Endothelial cell of umbilical vein (primary cell): ENCODE results near the gene NEURL2.

ENCODE experiments used
- EZH2 ChIP-seq: IDR thresholded peaks from 2 replicates; pipeline ENCODE4 v1.6.1; 2012; ENCODE audit warnings: borderline replicate concordance, low read depth, mild to moderate bottlenecking, moderate library complexity, low read length, inconsistent platforms; ENCODE audit not compliant: severe bottlenecking
- FOS ChIP-seq: IDR thresholded peaks from 2 replicates; pipeline ENCODE4 v1.6.1; 2011; ENCODE audit warnings: mild to moderate bottlenecking, low read length, moderate library complexity, borderline replicate concordance; ENCODE audit not compliant: insufficient read depth
- GATA2 ChIP-seq: IDR thresholded peaks from 2 replicates; pipeline ENCODE4 v1.7.0; 2011; ENCODE audit warnings: low read depth, mild to moderate bottlenecking, moderate library complexity, mixed read lengths, low read length; ENCODE audit not compliant: insufficient read length, insufficient read depth
- JUN ChIP-seq: IDR thresholded peaks from 2 replicates; pipeline ENCODE4 v1.6.1; 2011; ENCODE audit warnings: borderline replicate concordance, low read depth; ENCODE audit not compliant: insufficient read length, insufficient read depth
- MYC ChIP-seq: IDR thresholded peaks from one replicate; pipeline ENCODE4 v1.6.1; 2011; ENCODE audit warnings: mild to moderate bottlenecking, low read depth, low read length
- POLR2A ChIP-seq: IDR thresholded peaks from 2 replicates; pipeline ENCODE4 v1.6.1; 2012; ENCODE audit warnings: low read depth, mild to moderate bottlenecking, control low read depth, low read length
- POLR2AphosphoS5 ChIP-seq: IDR thresholded peaks from 2 replicates; pipeline ENCODE4 v1.6.1; 2012; ENCODE audit warnings: low read depth, mild to moderate bottlenecking, control low read depth, low read length, moderate library complexity; ENCODE audit not compliant: insufficient read depth
- TF ChIP-seq, protein P1 (sequence below): IDR thresholded peaks from 2 replicates; pipeline ENCODE4 v1.6.1; 2011; ENCODE audit not compliant: insufficient read depth, insufficient read length
- TF ChIP-seq, protein P2 (sequence below), 2 donors: IDR thresholded peaks; 1 replicate in 1 of 2; 2 replicates in 1 of 2; pipeline ENCODE4 v1.5.1; 2011; ENCODE audit warnings: low read length in 2 of 2, mild to moderate bottlenecking in 2 of 2, moderate library complexity in 2 of 2, control low read depth in 1 of 2, inconsistent platforms in 1 of 2, low read depth in 1 of 2; ENCODE audit not compliant: insufficient read depth in 1 of 2; ENCODE audit errors: extremely low read depth in 1 of 2

DNA sequence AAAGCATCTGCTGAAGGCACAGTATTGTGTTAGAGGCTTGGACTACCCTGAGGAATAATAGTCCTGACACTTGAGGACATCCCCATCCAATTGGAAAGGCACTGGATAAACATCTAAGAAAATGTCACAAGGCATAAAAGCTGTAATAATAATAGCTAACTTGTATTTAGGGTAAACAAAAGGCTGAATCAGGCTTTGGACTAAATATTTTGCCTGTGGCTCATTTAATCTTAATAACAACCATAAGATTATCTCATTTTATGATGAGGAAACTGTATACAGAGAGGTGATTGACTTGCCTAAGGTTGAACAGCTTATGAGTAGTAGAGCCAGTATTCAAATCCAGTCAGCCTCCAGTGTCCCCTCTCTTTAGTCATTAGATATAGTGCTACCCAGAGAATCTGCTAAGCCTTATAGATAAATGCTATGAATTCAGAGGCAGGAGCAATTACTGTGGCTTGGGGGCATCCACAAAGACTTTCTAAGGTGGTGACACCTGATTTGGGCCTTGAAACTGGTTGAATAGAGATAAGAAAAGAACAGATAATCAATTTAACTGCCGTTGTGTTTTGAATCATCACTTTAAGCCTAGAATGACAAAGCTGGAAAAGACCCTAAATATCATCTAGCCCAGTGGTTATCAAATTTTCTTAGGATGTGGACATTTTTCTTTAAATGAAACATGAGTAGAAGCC lies 17.5 kb downstream of the NEURL2 start:
- TF ChIP-seq, protein P1, sequence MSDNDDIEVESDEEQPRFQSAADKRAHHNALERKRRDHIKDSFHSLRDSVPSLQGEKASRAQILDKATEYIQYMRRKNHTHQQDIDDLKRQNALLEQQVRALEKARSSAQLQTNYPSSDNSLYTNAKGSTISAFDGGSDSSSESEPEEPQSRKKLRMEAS: no peak
- TF ChIP-seq POLR2AphosphoS5 (no peak), FOS (no peak), EZH2 (no peak), POLR2A (no peak), MYC (no peak), JUN (no peak), GATA2 (no peak)
- TF ChIP-seq, protein P2, sequence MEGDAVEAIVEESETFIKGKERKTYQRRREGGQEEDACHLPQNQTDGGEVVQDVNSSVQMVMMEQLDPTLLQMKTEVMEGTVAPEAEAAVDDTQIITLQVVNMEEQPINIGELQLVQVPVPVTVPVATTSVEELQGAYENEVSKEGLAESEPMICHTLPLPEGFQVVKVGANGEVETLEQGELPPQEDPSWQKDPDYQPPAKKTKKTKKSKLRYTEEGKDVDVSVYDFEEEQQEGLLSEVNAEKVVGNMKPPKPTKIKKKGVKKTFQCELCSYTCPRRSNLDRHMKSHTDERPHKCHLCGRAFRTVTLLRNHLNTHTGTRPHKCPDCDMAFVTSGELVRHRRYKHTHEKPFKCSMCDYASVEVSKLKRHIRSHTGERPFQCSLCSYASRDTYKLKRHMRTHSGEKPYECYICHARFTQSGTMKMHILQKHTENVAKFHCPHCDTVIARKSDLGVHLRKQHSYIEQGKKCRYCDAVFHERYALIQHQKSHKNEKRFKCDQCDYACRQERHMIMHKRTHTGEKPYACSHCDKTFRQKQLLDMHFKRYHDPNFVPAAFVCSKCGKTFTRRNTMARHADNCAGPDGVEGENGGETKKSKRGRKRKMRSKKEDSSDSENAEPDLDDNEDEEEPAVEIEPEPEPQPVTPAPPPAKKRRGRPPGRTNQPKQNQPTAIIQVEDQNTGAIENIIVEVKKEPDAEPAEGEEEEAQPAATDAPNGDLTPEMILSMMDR (IDR thresholded peaks at IDR 0.05; ENCODE audit: extremely low read depth in 1 of 2, insufficient read depth in 1 of 2, low read depth in 1 of 2, low read length in 2 of 2): no peak
